SH-SY5Y (cell line): ENCODE results near the gene CYB5A.

Source experiments
- GATA2 ChIP-seq: IDR thresholded peaks from 2 replicates; pipeline ENCODE4 v1.6.1; 2011; ENCODE audit warnings: mild to moderate bottlenecking, low read depth, low read length
- GATA3 ChIP-seq: IDR thresholded peaks from 2 replicates; pipeline ENCODE4 v1.6.1; 2011; ENCODE audit warnings: low read depth, mild to moderate bottlenecking, low read length, moderate library complexity

Gene CYB5A

GRCh38 chr18:74314759-74315463 is 23.1 kb upstream of the CYB5A start:
- no peak for TF ChIP-seq GATA2

GRCh38 chr18:74311000-74311399 is 19.2 kb upstream of the CYB5A start:
- no peak for TF ChIP-seq GATA2
- TF ChIP-seq GATA3, result no peak

GRCh38 chr18:74310411-74310810 is 18.6 kb upstream of the CYB5A start:
- no peak for TF ChIP-seq GATA3
- no peak for TF ChIP-seq GATA2

DNA sequence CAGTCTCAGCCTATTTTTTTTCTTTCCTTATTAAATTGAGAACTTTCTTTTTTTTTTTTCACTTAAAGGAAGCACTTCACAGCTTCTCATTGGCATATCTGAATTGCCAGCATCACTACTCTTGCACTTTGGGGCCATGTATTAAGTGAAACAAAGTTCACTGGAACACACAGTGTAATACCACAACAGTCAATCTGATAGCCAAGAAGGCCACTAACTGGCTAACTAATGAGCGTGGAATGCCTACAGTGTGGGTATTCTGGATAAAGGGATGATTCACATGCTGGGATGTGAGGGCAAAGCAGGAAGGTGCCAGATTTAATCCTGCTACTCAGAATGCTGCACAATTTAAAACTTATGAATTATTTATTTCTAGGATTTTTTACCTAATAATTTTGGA is 12.2 kb upstream of the CYB5A start:
- TF ChIP-seq GATA2 (no peak), GATA3 (no peak)

- no peak for TF ChIP-seq GATA3
- TF ChIP-seq GATA2, result no peak
Measured at GRCh38 chr18:74303306-74303705, 11.5 kb upstream of the CYB5A start.

DNA sequence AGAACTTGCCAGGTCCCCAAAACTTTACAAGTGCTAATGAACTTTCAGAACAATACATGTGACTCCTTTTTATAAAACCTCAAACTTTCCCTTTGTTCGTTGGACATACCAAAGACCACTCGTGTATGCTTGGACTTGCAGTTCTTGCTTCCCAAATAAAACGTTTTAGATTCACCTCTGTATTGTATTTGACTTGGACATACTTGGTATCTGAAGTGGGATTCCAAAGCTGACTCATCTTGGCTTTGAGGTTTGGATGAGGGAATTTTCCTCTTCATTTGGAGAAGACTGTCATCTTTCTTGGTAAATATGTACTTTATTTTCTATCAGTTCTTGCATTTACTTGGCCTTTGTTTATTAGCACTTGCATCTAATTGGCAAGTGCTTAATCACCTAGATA is 8.0 kb upstream of the CYB5A start:
- no peak for TF ChIP-seq GATA3
- TF ChIP-seq GATA2, result no peak

DNA sequence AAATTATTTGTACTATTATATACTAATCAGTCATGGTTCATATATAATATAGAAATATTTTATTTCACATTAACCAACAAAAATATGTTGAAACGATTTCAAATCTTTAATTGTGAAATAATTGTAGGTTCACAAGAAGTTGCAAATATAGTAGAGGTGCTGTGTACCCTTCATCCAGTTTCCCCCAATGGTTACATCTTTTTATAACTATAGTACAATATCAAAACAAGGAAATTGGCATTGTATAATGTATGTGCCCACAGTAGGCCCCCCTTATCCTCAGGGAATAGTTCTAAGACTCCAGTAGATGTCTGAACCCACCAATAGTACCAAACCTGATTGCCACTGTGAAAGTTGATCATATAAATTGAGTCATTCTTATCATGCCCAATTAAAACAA is 7.4 kb upstream of the CYB5A start:
- TF ChIP-seq GATA2 (no peak), GATA3 (no peak)

- TF ChIP-seq GATA2 (no peak), GATA3 (no peak)
Measured at GRCh38 chr18:74294526-74294925, 2.8 kb upstream of the CYB5A start.

DNA sequence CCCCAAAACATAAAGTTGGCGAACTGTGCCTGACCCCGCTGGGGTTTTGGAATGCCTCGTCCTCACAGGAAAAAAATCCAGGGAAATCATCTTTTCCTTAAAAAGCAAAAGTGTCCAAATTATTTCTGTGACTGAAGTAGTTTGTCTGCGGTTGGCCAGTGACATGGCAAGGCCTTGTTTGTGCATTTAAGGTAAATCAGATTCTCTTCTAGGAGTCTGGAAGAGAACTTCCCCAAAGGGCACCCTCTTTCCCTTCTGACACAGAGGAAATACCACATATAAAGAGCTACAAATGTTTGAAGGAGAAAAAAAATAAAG is 737 bp upstream of the CYB5A start:
- no peak for TF ChIP-seq GATA3
- no peak for TF ChIP-seq GATA2

DNA sequence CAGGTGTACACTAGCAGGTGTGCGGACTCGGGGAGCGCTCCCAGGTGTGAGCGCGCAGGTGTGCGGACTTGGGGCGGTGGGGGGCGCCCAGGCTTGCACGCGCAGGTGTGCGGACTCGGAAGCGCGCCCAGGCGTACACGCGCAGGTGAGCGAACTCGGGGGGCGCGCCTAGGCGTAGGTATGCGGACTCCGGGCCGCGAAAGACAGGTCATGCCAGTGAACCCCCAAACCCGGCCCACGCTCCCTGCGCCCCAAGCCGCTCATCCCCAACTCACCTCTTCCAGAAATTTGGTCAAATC is 342 bp downstream of the CYB5A start:
- TF ChIP-seq GATA3 (no peak), GATA2 (no peak)

DNA sequence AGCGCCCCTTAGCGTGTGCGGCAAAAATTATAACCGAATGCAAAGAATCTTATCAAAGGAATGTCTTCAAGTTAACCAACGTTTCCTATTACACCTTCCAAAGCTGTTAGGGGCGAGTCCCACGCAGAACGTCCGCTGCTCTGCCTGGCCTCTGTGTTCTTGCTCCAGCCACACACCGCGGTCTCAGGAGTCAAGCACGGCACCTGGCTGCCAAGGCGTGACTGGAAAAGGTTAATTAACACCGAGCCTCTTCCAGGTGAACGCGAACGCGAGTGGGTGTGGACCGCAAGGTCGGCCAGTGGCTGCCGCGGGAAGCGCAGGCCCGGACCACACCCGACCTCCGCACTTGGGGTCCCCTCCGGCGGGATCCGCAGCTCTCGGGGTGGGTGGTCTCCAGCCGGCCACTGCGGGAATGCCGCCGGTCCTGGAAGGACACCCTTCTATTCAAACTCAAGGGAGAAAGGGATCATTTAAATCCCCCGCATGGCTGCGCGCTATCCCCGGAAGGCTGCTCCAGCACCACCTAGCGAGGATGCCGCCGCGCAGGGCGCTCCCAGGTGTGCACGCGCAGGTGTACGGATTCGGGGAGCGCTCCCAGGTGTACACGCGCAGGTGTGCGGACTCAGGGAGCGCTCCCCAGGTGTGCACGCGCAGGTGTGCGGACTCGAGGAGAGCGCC is 830 bp downstream of the CYB5A start:
- TF ChIP-seq GATA2 (no peak), GATA3 (no peak)

GRCh38 chr18:74290021-74290420 is 1.7 kb downstream of the CYB5A start:
- TF ChIP-seq GATA2 (no peak), GATA3 (no peak)

- TF ChIP-seq GATA3 (no peak), GATA2 (no peak)
Measured at GRCh38 chr18:74289137-74289536, 2.6 kb downstream of the CYB5A start.

DNA sequence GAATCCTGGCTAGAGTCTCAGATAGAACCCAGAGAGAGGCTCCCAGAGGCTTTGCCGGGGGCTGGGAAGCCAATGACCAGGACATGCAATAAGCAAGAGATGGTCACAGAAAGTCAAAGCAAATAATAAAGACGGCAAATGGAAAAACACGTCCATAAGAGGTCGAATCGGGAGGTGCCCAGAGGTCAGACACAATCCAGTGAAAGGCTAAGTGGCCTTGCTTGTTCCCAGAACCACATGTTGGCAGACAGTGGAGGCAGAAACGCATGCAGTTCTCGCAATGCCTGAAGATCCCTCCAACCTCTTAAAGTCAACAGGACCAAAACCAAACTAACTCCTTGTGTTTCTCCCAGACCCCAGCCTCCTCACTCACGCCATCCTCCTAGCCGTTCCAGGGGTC is 3.0 kb downstream of the CYB5A start:
- no peak for TF ChIP-seq GATA3

DNA sequence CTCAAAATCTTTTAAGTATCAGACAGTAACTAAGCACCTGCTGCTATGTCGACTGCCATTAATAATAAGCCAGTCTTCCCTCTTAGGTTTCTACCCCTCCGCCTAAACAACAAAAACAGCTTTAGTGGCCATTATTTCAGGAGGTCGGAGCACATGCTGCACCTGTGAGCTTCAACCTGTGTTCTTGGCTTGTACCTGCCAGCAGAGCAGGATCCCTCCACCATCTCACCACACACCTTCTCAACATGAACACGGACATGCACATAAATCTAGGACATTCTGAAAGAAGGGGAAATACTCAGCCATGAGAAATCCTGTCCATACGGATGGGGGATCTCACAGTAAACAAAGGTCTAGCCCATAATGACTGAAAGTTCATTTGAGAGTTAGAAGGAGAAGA is 3.7 kb downstream of the CYB5A start:
- TF ChIP-seq GATA3, result no peak
- TF ChIP-seq GATA2, result no peak

DNA sequence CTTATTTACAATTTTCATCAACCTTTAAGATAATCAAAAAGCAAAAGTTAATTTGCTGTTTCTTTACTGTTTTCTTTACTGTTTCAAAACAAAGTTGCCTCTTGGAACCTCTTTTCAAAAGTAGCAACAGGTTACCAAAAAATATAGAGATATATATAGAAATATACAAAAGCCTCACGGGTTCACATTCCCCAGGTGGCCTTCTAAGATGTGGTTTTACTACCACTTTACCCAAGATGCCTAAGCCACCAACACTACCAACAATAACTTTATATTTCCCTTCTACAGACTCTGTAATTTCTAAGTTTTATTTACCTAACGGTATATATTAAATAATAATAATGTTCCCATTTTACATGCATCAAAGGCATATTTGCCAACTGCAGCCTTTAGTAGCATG is 4.9 kb downstream of the CYB5A start:
- TF ChIP-seq GATA2 (no peak), GATA3 (no peak)
